Measurements from ENCODE around the gene BRF1. TPM values are rescaled to one million over a fixed set of nuclear protein-coding genes. Genes with fewer than 3 reads are reported as not detected.
A peak's percentile ranks its signal among the peaks of the same experiment; 100 is the strongest.
"Not testable (repeated sequence)": the region's sequence is repeated elsewhere in the genome, so short reads cannot be mapped to it uniquely, and the experiment has no call there.

Gene BRF1
- total RNA-seq, 1 donor from 2014 or later = 20.5 TPM

- DNase-seq (ENCODE audit: low spot score) (no peak), ATAC-seq (peak; percentile 26)
Measured at GRCh38 chr14:105333020-105333490, 32.3 kb upstream of the BRF1 start.

DNA sequence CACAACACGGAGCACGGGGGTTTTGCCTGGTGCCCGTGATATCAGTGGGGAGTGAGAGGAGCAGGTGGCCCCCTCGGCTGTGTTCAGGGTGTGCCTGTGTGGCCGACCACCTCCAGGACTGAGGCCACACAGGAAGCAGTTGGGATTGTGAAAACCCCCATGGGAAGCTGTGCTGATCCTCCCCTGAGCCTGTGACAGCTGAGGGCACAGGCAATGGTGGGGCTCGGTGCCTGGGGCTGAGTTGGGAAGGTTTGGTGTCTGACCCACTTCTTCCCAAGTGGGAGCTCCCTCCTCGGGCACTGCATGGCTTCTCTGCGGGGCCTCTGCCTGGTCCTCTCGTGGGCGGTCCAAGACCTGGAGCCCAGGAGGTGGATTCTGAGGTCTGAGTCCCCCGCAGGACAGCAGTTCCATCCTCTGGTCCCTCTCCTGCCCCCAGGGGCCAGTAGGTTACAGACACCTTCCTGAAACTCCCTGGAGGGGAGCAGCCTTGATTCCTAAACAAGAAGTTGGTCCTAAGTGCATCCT is 31.6 kb upstream of the BRF1 start:
- DNase-seq (ENCODE audit: low spot score) (no peak), ATAC-seq (no peak)

DNA sequence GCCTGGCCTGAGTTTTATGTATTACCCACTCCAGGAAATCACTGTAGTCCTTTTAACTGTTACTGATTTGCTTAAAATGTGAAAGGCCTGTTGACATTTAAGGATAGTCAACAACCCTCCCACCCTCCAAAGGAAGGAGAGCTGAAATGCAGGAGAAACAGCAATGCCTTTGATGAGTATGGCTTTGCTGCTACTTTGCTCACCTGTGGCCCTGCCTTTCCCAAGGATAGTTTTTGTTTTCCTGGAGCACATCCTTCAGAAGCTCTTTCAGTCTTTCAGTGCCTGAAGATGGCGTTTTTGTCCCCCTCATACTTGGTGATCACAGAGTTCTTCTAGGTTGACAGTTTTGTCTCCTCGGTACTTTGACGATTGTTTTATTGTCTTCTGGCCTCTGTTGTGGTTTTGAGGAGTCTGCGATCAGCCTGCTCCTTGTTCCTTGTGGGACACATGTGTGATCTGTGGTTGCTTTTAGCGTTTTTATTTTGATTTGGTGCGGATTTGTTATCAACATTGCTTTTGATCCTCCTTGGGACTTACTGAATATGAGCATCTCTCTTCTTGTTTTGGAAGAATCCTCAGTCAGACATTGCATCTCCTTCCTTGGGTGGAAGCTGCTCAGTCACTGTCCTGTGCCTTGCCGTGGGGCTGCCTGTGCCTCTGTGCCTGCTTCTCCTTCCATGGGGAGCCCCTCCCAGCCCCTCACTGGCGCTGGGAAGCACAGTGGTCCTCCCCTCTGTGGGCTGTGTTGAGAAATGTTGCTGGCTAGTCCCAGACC is 31.0 kb upstream of the BRF1 start:
- DNase-seq (ENCODE audit: low spot score) (no peak), ATAC-seq (no peak)

- DNase-seq (ENCODE audit: low spot score) = no peak
Measured at GRCh38 chr14:105330491-105330895, 29.7 kb upstream of the BRF1 start.

GRCh38 chr14:105329411-105330150 is 28.8 kb upstream of the BRF1 start:
- DNase-seq (ENCODE audit: low spot score) = no peak
- ATAC-seq = no peak

More at GRCh38 chr14:105330491-105330895, 29.7 kb upstream of the BRF1 start:
- no peak for ATAC-seq

GRCh38 chr14:105328678-105329390 is 28.0 kb upstream of the BRF1 start:
- DNase-seq (ENCODE audit: low spot score) (no peak), ATAC-seq (peak; percentile 74)

- ATAC-seq (peak; percentile 33), DNase-seq (ENCODE audit: low spot score) (no peak)
Measured at GRCh38 chr14:105328070-105328677, 27.4 kb upstream of the BRF1 start.

- not testable (repeated sequence) for ATAC-seq; DNase-seq (ENCODE audit: low spot score)
Measured at GRCh38 chr14:105327695-105328045, 26.9 kb upstream of the BRF1 start.

DNA sequence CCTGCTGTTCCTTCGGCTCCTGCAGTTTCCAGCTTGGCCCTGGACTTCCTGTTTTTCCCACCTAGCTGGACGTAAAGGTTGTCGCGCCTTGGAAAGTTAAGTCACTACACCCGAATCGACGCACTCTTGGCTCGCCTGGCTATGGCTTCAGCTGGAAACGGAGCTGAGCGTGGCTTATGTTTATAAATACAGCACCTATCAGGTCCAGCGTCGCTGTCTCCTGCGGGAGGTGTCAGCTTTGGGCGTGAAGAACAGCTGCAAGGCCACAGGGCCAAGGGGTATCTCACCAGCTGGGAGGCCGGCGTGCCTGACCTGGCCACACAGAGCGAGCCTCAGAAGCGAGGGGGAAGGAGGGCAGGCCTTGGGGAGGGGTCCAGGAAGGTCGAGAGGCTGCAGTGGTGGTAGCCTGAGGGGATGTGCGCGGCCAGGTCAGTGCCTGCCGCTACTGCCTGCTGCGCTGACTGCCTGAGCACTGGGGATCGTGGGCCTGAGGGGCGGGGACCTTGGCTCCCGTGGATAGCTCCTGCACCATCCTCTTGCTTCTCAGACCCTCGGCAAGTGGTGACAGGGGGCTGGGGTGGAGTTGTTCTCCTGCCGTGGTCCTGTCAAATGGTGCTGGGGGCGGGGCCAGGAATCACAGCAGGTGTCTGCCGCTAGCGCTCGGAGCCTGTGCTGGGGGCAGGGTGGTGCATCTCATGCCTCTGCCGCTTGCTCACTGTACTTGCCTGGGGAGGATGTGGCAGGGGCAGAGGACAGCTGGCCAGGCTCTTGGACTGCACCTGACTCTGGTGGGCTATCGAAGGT is 26.3 kb upstream of the BRF1 start:
- DNase-seq (ENCODE audit: low spot score) (no peak), ATAC-seq (no peak)

DNA sequence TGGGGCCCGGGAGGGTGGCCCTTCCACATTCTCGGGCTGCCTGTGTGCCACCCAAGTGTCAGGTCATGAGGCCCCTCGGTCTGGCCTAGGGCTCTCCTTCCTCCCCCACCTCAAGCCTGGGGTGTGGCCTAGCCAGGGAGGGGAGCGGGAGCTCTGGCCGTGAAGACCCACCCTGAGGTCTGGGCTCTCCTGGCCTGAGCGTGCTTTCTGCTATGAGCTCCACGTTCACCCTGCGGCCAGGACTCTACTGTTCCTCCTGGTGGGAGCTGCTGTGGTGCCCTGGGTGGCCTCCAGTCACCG is 25.7 kb upstream of the BRF1 start:
- ATAC-seq = no peak

GRCh38 chr14:105325716-105326567 is 25.1 kb upstream of the BRF1 start:
- ATAC-seq (no peak), DNase-seq (ENCODE audit: low spot score) (no peak)

More for the DNA sequence above, 25.7 kb upstream of the BRF1 start:
- DNase-seq (ENCODE audit: low spot score) = no peak

- no peak for ATAC-seq
- DNase-seq (ENCODE audit: low spot score) = no peak
Measured at GRCh38 chr14:105325303-105325702, 24.5 kb upstream of the BRF1 start.

DNA sequence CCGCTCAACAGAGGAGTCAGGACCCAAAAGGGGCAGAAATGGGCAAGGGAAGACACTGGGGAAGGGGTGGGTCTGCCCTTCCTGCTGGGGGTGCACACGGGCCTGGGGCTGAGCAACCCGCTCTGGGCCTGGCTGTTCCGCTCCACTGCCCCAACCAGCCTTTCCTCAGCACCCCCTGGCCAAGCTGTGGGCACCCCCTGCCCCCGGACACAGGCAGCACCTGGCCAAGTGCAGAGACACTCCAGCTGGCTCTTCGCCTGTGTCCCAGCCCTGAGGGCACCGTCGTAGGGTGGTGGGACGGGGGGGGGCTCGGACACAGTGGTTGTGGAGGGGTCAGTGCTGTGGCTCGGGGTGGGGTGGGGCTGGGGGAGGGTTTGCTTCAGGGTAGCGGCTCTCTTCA is 24.1 kb upstream of the BRF1 start:
- DNase-seq (ENCODE audit: low spot score) (no peak), ATAC-seq (no peak)

GRCh38 chr14:105324080-105324778 is 23.4 kb upstream of the BRF1 start:
- DNase-seq (ENCODE audit: low spot score) = no peak
- no peak for ATAC-seq

GRCh38 chr14:105323663-105324062 is 22.9 kb upstream of the BRF1 start:
- ATAC-seq (no peak), DNase-seq (ENCODE audit: low spot score) (no peak)

- ATAC-seq (no peak), DNase-seq (ENCODE audit: low spot score) (no peak)
Measured at GRCh38 chr14:105322791-105323556, 22.2 kb upstream of the BRF1 start.

- DNase-seq (ENCODE audit: low spot score) (peak; percentile 45), ATAC-seq (no peak)
Measured at GRCh38 chr14:105317546-105317945, 16.7 kb upstream of the BRF1 start.

GRCh38 chr14:105316968-105317510 is 16.2 kb upstream of the BRF1 start:
- no peak for ATAC-seq
- DNase-seq (ENCODE audit: low spot score) = no peak
